GM18498 (cell line): ENCODE data around the gene DFFA.
"Not testable (repeated sequence)": the region's sequence is repeated elsewhere in the genome, so short reads cannot be mapped to it uniquely, and the experiment has no call there.

ENCODE experiments used
- ATAC-seq: cut with Tn5 transposase; IDR thresholded peaks from one replicate; pipeline ENCODE4 v1.9.1; 2021; ENCODE audit warnings: mild to moderate bottlenecking, moderate library complexity; ENCODE audit not compliant: unreplicated experiment

DFFA gene

DNA sequence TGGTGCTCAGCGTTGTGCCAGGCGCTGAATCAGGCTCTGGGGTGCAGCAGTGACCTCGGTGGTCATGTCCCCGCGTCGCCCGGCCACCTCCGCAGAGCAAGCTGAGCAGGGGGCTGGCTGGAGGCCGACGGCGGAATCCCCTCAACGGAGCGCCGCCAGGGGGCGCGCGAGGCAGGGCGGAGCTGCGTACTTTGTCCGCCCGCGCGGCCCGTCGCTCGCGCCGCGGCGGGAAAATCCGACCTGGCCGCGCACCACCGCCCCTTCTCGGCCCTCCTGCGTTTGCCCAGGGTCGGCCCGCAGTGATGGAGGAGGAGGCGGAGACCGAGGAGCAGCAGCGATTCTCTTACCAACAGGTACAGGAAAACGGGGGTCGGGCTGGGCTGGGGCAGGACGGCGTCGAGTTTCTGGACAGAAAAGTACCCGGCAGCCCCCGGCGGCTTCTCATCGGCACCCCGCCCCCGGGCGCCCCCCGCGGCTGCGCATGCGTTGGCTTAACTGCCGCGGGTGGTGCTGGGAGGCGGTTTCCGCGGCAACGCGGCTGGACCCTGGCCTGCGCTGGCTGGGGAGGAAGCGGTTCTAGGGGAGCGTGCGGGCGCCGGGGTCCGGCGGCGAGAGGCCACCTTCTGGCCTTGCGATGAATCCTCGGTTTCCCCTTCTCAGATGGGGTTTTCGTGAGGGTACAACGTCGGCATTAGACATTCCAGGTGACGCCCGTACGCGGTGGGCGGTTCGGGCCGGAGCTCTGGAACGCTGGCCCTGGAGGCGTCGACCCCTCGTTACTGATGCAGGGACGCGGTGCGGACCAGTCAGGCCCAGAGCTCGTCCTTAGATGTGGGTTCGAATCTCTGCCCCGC, 41.9 kb downstream of the DFFA start, which contains the start of gene CENPS:
CENPS (plus strand) TSS at position 218 of the 854 bp plus-strand sequence; CDS start at position 303, 85 bp downstream.
- peak; percentile 86 for ATAC-seq

DNA sequence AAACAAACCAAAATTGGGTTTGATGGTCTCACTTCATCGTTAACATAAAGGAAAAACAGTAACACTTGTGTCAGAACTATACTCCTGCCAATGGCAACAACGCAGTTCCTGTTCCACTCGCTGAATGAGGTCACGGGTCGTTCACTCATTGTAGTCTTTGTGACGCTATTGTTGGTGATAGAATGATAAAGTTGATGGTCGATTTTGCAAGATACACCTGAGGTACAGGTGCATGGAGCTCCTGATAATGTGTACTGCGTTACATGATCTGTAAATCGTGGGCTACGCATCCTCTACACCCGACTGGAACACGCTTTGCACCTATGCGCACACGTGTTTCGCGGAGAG, 42.5 kb downstream of the DFFA start:
- ATAC-seq, result peak; percentile 3

DNA sequence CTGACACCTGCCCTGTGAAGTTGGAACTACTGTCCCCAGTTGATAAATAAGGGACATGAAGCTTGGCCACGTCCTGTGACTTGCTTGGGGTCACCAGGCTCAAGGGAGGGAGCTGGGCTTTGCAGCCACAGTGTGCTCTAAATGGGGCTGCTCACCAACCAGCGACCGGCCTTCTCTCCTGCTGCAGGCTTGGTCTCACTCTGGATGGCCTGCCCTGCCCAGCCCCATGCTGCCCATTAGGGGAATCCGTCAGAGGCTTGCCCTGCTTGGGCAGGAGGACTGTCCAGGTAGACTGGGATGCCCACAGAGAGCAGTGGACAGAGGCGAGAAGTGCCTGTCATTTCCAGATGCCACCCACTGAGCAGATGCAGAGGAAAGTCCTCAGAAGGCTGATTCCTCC, 43.3 kb downstream of the DFFA start:
- ATAC-seq, result no peak

DNA sequence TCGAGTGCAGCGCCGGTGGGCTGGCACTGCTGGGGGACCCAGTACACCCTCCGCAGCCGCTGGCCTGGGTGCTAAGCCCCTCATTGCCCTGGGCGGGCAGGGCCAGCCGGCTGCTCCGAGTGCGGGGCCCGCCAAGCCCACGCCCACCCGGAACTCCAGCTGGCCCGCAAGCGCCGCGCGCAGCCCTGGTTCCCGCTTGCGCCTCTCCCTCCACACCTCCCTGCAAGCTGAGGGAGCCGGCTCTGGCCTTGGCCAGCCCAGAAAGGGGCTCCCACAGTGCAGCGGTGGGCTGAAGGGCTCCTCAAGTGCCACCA, 45.8 kb downstream of the DFFA start:
- not testable (repeated sequence) for ATAC-seq

DNA sequence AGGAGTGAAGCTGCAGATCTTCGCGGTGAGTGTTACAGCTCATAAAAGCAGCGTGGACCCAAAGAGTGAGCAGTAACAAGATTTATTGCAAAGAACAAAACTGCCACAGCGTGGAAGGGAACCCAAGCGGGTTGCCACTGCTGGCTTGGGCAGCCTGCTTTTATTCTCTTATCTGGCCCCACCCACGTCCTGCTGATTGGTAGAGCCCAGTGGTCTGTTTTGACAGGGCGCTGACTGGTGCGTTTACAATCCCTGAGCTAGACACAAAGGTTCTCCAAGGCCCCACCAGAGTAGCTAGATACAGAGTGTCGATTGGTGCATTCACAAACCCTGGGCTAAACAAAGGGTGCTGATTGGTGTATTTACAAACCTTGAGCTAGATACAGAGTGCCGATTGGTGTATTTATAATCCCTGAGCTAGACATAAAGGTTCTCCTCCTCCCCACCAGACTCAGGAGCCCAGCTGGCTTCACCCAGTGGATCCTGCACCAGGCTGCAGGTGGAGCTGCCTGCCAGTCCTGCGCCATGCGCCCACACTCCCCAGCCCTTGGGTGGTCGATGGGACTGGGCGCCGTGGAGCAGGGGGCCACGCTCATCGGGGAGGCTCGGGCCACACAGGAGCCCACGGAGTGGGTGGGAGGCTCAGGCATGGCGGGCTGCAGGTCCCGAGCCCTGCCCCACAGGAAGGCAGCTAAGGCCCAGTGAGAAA, 46.3 kb downstream of the DFFA start:
- ATAC-seq, result not testable (repeated sequence)

DNA sequence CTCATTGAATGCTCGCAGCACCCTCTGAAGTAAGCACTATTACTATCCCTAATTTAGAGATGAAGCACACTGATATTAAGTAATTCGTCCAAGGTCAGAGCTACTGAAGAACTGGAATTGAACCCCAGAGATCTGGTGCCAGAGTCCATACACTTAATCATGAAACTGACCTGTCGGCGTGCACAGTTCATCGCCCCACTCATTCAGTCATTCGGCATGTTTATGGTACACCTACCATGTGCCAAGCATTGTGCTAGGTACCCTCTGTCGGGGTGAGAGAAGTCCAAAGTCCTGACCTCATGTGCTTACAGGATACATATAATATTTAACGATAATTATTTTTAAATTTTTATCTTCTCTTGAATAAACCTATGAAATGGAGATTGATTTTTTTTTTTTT, 47.7 kb downstream of the DFFA start:
- ATAC-seq, result no peak

DNA sequence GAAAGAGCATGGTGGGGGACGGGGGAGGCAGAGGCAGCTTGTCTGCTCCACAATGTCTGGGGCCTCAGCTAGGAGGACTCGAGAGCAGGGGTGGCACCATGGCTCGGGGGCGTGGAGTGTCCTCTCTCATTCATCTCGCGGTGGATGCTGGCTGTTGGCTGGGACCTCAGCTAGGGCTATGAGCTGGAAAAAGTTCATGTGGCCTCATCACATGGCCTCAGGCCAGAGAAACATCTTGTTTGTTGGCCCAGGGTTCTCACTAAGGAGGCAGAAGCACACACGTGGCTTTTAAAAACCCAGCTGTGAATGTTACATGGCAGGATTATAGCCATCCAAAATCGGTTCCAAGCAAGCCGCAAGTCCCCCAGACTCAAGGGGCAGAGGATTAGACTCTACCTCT, 48.3 kb downstream of the DFFA start:
- no peak for ATAC-seq

DNA sequence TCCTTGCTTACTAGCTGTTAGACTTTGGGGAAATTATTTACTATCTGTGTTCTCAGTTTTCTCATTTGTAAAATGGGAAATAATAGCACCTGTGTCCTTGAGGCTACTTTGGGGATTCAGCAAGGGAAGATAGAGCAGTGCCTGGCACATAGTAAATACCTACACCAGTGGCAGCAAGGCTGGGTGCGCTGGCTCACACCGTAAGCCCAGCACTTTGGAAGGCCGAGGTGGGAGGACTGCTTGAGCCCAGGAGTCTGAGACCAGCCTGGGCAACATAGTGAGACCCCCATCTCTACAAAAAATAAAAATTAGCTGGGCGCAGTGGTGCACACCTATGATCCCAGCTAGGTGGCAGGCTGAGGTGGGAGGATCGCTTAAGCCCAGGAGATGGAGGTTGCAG, 50.7 kb downstream of the DFFA start:
- ATAC-seq, result no peak

DNA sequence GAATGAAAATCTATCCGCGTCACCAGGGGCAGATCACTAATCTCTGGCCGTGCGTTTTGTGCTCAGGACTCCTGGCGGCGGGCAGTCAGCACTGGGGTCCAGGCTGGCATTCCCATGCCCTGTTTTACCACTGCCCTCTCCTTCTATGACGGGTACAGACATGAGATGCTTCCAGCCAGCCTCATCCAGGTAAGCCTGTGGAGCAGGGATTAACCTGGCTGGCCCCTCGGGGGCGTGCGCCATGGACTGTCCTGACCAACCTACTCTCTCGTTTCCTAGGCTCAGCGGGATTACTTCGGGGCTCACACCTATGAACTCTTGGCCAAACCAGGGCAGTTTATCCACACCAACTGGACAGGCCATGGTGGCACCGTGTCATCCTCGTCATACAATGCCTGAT, 53.0 kb downstream of the DFFA start:
- no peak for ATAC-seq

DNA sequence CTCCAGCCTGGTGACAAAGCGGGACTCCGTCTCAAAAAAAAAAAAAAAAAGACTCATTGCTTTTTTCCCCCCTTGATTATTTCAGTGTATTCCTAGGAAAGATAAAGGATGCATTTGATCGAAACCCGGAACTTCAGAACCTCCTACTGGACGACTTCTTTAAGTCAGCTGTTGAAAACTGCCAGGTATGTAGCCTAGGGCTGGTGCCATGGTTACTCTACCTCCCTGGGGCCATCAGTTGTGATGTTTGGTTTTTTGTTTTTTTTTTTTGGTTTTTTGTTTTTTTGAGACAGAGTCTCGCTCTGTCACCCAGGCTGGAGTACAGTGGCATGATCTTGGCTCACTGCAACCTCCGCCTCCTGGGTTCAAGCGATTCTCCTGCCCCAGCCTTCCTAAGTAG, 53.6 kb downstream of the DFFA start:
- ATAC-seq, result not testable (repeated sequence)

DNA sequence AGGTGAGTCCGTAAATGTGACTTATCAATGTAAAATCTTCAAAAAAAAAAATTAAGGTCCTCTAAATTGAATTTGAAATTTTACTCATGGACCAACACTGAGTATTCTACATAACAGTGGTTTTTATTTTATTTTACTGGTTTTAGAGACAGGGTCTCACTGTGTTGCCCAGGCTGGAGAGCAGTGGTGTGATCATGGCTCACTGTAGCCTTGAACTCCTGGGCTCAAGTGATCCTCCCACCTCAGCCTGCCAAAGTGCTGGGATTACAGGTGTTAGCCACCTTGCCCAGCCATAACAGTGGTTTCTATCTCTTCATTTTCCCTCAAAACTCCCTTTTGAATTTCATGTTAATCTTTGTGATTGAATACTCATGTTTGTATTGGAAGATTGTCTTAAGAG, 56.4 kb downstream of the DFFA start:
- not testable (repeated sequence) for ATAC-seq

DNA sequence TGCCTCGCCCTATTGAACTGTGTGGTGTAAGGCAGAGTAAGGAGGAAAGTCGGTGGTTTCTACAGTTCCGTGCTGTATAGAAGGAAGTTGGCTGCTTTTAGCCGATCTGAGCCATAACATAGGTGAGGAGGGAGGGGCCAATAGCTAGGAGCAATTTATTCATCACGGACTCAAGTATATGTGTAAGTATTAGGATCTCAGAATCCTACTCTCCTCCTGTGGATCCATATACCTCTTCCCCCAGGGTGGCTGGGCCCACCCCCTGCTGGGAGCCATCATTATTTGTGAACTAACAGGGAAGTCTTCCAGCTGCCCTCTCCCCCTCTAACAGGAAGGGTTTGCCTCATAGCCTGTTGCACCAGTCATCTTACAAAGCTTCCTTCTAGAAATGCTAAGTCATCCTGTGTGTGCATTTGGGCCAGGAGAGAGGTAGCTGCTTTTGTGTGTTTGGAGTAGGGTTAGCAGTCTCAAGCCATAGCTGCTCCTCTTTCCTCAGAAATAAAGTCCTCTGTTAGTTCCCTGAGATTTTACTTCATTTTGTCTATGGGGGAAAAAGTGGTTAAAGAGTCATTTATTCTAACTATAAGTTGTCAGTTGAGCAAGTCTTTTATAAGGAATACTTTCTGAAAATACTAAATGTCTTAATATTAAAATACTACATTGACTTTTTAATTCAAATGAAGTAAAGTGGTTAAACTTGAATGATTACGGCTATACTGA, 57.0 kb downstream of the DFFA start:
- no peak for ATAC-seq

DNA sequence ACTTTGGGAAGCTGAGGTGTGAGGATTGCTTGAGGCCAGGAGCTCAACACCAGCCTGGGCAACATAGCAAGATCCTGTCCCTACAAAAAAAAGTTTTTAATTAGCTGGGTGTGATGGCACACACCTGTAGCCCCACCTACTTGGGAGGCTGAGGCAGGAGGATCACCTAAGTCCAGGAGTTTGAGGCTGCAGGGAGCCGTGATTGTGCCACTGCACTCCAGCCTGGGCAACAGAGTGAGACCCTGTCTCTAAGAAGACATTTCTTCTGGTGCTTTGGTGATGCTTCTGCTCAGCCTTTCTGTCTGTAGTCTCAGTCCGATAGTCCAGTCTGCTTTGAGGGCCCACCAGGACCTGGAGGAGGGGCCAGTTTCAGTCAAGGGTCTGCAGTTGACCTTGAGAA, 65.1 kb downstream of the DFFA start:
- ATAC-seq, result no peak
